Left ventricle myocardium inferior (tissue), 1 donor: ENCODE measurements around the gene SPG7. TPM values are rescaled to one million over a fixed set of nuclear protein-coding genes. Genes with fewer than 3 reads are reported as not detected.
A peak's percentile ranks its signal among the peaks of the same experiment; 100 is the strongest.

Source experiments
- DNase-seq: peaks from one replicate; pipeline ENCODE4 v3.0.0-alpha.2; 2020
- H3K27ac ChIP-seq: fragments of 200-600 bp; replicated peaks from 2 replicates; pipeline ENCODE4 v1.8.0; 2021
- H3K27me3 ChIP-seq: fragments of 200-600 bp; 2 replicates; pipeline ENCODE4 v1.8.0; 2021; ENCODE audit warnings: low read depth
- H3K36me3 ChIP-seq: fragments of 200-600 bp; 2 replicates; pipeline ENCODE4 v1.8.0; 2021
- H3K4me1 ChIP-seq: fragments of 200-600 bp; 2 replicates; pipeline ENCODE4 v1.8.0; 2021
- H3K4me3 ChIP-seq: fragments of 200-600 bp; 2 replicates; pipeline ENCODE4 v1.8.0; 2021; ENCODE audit warnings: mild to moderate bottlenecking, moderate library complexity
- H3K9me3 ChIP-seq: fragments of 200-600 bp; replicated peaks from 2 replicates; pipeline ENCODE4 v1.8.0; 2021
- intact Hi-C: fragments of 100-400 bp; cut with micrococcal nuclease; formaldehyde crosslinking; loops from one replicate; pipeline ENCODE4 v1.11.0; 2022
- total RNA-seq: library from RNA; stranded (reverse); fragmentation: NEBNext Ultra II Directional; extraction: Animal tissue kit (Norgen Biotek cat#: 25700); gene quantifications from one replicate; pipeline ENCODE4 v1.2.1, GENCODE V29; 2021
- TF ChIP-seq, protein P1 (sequence below): fragments of 200-600 bp; IDR thresholded peaks from 2 replicates; pipeline ENCODE4 v1.8.0; 2021; ENCODE audit warnings: antibody characterized with exemption, mild to moderate bottlenecking, borderline replicate concordance
- donor health status: DM: no; HTN: yes; CAD: no; lungs with severe emphysema.

Gene SPG7
- total RNA-seq, 1 donor from 2014 or later, result 104 TPM

DNA sequence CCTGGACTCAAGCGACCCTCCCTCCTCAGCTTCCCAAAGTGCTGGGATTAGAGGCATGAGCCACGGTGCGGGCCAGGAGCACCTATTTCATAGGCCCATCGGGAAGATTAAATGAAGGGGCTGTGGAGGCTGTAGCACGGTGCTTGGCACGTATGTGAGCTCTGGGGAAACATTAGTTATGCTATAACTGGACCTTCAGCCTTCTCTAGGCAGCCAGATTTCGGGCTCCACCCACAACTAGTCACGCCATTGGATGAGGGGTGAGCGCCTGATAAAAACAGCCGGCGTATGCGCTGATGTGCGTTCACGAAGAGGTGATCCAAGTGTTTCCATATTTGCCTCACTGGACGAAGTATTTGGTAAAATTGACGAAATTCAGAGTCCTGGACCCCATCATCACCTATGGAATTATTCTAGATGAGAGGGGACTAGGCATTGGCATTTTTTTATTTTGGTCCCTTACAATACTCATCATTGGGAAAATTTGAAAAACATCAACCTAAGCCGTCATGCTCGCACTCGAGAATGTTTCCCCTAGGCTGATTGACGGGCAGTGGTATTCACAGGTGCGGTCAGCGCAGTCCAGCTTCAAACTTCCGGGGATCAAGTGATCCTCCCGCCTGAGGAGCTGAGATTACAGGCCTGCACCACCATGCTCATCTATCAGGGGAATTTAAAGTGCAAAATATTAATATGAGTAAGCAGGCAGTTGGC lies 16.1 kb upstream of the SPG7 start:
- Histone ChIP-seq H3K36me3 (no peaks in the 10 kb centered on the region), H3K4me3 (peak overlapping the region; percentile 93), H3K4me1 (peaks cover 48% of the 10 kb centered on the region), H3K27me3 (no peaks in the 10 kb centered on the region), H3K27ac (peak overlapping the region; percentile 95), H3K9me3 (no peaks in the 10 kb centered on the region)
- DNase-seq, result no peak
- TF ChIP-seq, protein P1, sequence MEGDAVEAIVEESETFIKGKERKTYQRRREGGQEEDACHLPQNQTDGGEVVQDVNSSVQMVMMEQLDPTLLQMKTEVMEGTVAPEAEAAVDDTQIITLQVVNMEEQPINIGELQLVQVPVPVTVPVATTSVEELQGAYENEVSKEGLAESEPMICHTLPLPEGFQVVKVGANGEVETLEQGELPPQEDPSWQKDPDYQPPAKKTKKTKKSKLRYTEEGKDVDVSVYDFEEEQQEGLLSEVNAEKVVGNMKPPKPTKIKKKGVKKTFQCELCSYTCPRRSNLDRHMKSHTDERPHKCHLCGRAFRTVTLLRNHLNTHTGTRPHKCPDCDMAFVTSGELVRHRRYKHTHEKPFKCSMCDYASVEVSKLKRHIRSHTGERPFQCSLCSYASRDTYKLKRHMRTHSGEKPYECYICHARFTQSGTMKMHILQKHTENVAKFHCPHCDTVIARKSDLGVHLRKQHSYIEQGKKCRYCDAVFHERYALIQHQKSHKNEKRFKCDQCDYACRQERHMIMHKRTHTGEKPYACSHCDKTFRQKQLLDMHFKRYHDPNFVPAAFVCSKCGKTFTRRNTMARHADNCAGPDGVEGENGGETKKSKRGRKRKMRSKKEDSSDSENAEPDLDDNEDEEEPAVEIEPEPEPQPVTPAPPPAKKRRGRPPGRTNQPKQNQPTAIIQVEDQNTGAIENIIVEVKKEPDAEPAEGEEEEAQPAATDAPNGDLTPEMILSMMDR, result no peak
- intact Hi-C loops, result no loop called here

DNA sequence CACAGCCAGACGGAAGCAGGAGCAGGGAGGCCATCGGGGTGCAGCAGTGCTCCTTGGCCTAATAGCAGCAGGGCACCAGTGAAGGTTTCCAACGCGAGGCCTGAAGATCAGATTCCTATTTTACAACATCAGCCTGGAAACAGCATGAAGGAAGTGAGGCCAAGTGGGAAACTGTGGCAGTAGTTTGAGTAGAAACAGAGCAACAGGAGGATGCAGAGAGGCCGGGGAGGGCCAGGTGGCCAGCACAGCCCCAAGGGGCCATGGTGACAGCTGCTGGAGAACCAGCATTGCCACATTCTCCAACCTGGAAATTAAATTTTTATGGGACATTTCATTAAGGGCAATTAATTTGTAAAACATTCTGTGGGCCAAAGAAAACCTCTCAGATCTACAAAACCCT lies 14.4 kb upstream of the SPG7 start:
- TF ChIP-seq, protein P1, result no peak

DNA sequence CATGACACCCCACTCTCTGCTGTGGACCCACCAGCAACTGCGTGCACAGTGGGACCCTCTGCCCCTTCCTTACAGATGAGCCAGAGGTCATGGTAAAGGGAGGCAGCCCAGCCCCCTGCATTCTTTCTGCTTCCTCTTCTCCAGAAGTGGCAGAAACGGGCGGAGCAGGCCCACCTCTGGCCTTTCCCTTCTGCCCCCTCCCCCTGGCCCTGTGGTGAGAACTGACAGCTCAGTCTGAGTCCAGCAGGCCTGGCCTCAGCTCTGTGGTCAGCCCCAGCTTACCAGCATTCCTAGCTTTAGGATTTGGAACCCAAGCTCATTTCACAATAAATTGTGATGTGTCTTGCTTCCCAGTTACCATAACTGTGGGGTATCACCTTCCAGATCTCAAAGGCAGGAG lies 13.1 kb upstream of the SPG7 start:
- no peak overlapping the region for H3K27ac ChIP-seq
- H3K4me1 ChIP-seq, result peaks cover 25% of the 10 kb centered on the region
- no peaks in the 10 kb centered on the region for H3K36me3 ChIP-seq
- intact Hi-C loops, result no loop called here
- no peaks in the 10 kb centered on the region for H3K9me3 ChIP-seq
- TF ChIP-seq, protein P1, result no peak
- no peak overlapping the region for H3K4me3 ChIP-seq
- no peak for DNase-seq
- no peaks in the 10 kb centered on the region for H3K27me3 ChIP-seq

More for the DNA sequence above, 14.4 kb upstream of the SPG7 start:
- Histone ChIP-seq H3K36me3 (no peaks in the 10 kb centered on the region), H3K4me3 (no peak overlapping the region), H3K27ac (no peak overlapping the region), H3K4me1 (peaks cover 32% of the 10 kb centered on the region), H3K9me3 (no peaks in the 10 kb centered on the region), H3K27me3 (no peaks in the 10 kb centered on the region)
- intact Hi-C loops, result no loop called here
- DNase-seq, result no peak

DNA sequence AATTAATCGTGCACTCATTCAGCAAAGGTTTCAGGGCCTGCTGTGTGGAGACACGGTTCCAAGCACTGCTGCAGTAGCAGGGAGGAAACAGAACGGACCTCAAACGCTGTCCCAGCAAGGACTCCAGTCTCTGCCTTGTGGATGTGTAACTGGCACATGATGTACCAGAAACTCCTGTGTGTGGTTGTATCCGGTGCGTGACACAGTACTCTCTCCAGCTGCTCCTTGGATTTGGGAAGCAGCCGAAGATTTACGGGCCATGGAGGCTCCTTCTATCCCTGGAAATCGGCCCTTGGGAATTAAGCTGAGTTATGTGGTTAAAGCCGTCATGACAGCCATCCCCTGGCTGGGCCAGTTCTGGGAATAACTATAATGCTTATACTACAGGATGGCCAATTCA lies 9.4 kb upstream of the SPG7 start:
- H3K9me3 ChIP-seq, result no peaks in the 10 kb centered on the region
- no peaks in the 10 kb centered on the region for H3K27me3 ChIP-seq
- H3K27ac ChIP-seq, result no peak overlapping the region
- no peaks in the 10 kb centered on the region for H3K36me3 ChIP-seq
- no peak for DNase-seq
- no peak overlapping the region for H3K4me3 ChIP-seq
- intact Hi-C loops, result no loop called here
- TF ChIP-seq, protein P1, result no peak
- peaks cover 11% of the 10 kb centered on the region for H3K4me1 ChIP-seq

DNA sequence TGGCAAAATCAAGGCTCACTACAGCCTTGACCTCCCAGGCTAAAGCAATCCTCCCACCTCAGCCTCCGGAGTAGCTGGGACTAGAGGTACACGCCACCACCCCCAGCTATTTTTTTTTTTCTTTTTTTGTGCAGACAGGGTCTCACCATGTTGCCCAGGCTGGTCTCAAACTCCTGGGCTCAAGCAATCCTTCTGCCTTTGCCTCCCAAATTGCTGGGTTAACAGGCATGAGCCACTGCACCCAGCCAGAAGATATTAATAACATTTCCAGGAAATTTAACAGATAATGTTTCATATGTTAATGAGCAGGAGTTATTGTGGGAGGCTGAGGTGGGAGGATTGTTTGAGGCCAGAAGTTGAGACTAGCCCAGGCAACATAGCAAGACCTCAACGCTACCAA lies 8.4 kb upstream of the SPG7 start:
- Histone ChIP-seq H3K4me3 (no peak overlapping the region), H3K4me1 (peaks cover 14% of the 10 kb centered on the region), H3K9me3 (no peaks in the 10 kb centered on the region), H3K36me3 (no peaks in the 10 kb centered on the region), H3K27ac (no peak overlapping the region), H3K27me3 (no peaks in the 10 kb centered on the region)
- intact Hi-C loops, result no loop called here
- DNase-seq, result no peak
- TF ChIP-seq, protein P1, result no peak
